Activated T-cell treated with anti-CD3 and anti-CD28 coated beads, Interleukin-2, amount 50 U/mL, for 72 hours (primary cell): Measurements from ENCODE around the gene RPL38. TPM values are rescaled to one million over a fixed set of nuclear protein-coding genes. Genes with fewer than 3 reads are reported as not detected.

Experiments
- ATAC-seq, 2 donors: fragments of 150-1000 bp; cut with Tn5 transposase; replicated peaks in 1 of 2; 2 replicates each; pipeline ENCODE4 v1.10.0; 2021; ENCODE audit warnings: moderate library complexity in 2 of 2, mild to moderate bottlenecking in 1 of 2
- DNase-seq, 2 donors: peaks; one replicate each; pipeline ENCODE4 v3.0.0; 2021 to 2022; ENCODE audit warnings: mixed read lengths in 1 of 2
- H3K27ac Mint-ChIP-seq: one replicate; pipeline ENCODE4 v1.8.0; 2022; ENCODE audit warnings: mild to moderate bottlenecking, moderate library complexity, mixed read lengths
- H3K27me3 Mint-ChIP-seq: one replicate; pipeline ENCODE4 v1.8.0; 2022; ENCODE audit warnings: low read depth, mixed read lengths
- H3K36me3 Mint-ChIP-seq, 2 donors: one replicate each; pipeline ENCODE4 v1.8.0; 2022; ENCODE audit warnings: mixed read lengths in 2 of 2, mild to moderate bottlenecking in 1 of 2; ENCODE audit not compliant: insufficient read depth in 2 of 2
- H3K4me1 Mint-ChIP-seq: one replicate; pipeline ENCODE4 v1.8.0; 2022; ENCODE audit warnings: low read depth, mixed read lengths
- H3K4me3 Mint-ChIP-seq, 2 donors: one replicate each; pipeline ENCODE4 v1.8.0; 2022; ENCODE audit warnings: mild to moderate bottlenecking in 2 of 2, mixed read lengths in 2 of 2, moderate library complexity in 2 of 2
- H3K9me3 Mint-ChIP-seq, 2 donors: one replicate each; pipeline ENCODE4 v1.8.0; 2022; ENCODE audit warnings: mixed read lengths in 2 of 2
- total RNA-seq, 2 donors: library from RNA; stranded (reverse); gene quantifications; one replicate each; pipeline ENCODE4 v1.2.3, GENCODE V29; 2022

Gene RPL38
- total RNA-seq, 2 donors from 2014 or later: 1,255 to 1,305 TPM

DNA sequence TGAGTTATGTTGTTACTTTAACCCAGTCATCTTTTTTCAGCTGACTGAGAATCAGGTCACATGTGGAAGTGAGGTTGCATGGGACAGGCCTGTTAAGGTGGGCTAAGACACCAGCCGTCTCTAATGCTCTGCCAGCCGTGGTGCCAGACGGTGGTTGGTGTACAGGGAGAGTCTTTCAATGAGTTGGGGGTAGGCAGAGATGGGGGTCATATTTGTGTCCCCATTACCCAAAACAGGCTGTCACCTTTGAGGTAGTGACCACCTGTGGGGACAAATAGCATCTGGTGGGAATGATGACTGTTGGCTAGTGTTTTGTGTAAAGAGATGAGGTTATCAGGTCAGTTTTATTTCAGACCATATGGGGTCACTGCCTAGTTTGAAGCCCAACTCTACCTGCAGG lies 1.8 kb downstream of the RPL38 start:
- H3K27me3 Mint-ChIP-seq: peaks cover 15% of the 10 kb centered on the region
- H3K9me3 Mint-ChIP-seq: no peaks in the 10 kb centered on the region
- peaks cover 21 to 30% of the 10 kb centered on the region in 2 donors for H3K36me3 Mint-ChIP-seq
- no peak for ATAC-seq
- H3K4me1 Mint-ChIP-seq: peaks cover 71% of the 10 kb centered on the region
- peak overlapping the region; percentile 69 for H3K27ac Mint-ChIP-seq
- peak overlapping the region; percentile 93 to 99 for H3K4me3 Mint-ChIP-seq
- DNase-seq: no peak

DNA sequence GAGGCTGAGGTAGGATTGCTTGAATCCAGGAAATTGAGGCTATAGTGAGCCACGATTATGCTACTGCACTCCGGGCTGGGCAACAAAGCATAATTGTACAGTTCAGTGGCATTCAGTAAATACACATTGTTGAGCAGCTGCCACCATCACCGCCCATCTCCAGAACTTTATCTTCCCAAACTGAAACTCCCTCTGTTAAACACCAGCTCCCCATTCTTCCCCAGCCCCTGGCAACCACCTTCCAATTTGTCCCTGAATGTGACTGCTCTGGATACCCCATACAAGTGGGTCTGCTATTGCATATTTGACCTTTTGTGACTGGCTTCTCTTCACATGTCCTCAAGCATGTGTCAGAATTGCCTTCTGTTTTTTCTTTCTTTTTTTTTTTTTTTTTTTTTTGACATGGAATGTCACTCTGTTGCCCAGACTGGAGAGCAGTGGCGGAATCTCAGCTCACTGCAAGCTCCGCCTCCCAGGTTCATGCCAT lies 2.9 kb downstream of the RPL38 start:
- peaks cover 24 to 33% of the 10 kb centered on the region in 2 donors for H3K36me3 Mint-ChIP-seq
- DNase-seq (no peak), ATAC-seq (no peak)
- peak overlapping the region; percentile 52 to 93 for H3K4me3 Mint-ChIP-seq
- peaks cover 82% of the 10 kb centered on the region for H3K4me1 Mint-ChIP-seq
- peak overlapping the region; percentile 44 for H3K27ac Mint-ChIP-seq
- peaks cover 10% of the 10 kb centered on the region for H3K27me3 Mint-ChIP-seq
- H3K9me3 Mint-ChIP-seq: no peaks in the 10 kb centered on the region

DNA sequence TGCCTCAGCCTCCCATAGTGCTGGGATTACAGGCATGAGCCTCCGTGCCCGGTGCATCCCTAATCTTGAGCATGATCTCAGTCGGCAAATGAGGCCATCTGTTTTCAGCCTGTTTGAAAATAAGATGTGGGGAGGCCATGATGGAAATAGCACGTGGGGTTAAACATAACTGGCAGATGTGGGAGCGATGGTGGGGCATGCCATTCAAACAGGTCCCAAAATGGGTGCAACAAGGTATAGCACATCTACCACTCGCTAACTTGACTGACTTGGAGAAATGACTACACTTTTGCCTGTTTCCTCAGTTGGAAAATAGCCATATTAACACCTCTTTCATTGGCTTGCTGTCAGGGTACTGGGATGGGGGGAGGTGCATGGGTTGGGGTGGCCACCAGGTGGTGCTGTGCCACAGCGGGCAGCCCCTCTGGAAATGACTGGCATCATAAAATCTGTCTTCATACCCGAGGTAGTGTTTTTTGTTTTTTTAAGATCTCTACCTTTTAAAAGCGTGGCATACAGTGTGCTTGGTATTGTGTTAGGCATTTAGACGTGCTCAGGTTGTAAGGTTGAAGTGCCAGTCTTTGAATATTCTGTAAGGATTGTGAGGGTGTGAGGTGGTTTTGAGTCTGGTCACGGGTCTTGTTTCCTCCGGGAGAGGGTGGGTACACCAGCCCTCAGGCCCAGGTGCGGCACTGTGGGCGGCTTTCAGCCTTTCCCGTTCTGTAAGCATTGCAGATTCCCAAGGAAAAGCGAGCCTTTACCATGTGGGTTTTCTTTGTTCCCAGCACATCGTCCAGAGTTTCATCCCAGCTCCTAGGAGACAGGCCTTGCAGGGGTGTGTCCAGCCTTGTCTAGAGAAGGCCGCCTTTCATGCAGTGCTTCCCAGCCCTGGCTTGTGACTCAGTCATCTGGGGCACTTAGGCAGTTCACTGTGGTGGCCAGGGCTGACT lies 7.0 kb downstream of the RPL38 start:
- peaks cover 90% of the 10 kb centered on the region for H3K4me1 Mint-ChIP-seq
- ATAC-seq (peak; percentile 51 to 55), DNase-seq (peak; percentile 83 to 85)
- H3K4me3 Mint-ChIP-seq: peak overlapping the region; percentile 1 to 20
- no peaks in the 10 kb centered on the region for H3K27me3 Mint-ChIP-seq
- H3K36me3 Mint-ChIP-seq: peaks cover 13 to 22% of the 10 kb centered on the region in 2 donors
- H3K9me3 Mint-ChIP-seq: no peaks in the 10 kb centered on the region
- H3K27ac Mint-ChIP-seq: peak overlapping the region; percentile 33

DNA sequence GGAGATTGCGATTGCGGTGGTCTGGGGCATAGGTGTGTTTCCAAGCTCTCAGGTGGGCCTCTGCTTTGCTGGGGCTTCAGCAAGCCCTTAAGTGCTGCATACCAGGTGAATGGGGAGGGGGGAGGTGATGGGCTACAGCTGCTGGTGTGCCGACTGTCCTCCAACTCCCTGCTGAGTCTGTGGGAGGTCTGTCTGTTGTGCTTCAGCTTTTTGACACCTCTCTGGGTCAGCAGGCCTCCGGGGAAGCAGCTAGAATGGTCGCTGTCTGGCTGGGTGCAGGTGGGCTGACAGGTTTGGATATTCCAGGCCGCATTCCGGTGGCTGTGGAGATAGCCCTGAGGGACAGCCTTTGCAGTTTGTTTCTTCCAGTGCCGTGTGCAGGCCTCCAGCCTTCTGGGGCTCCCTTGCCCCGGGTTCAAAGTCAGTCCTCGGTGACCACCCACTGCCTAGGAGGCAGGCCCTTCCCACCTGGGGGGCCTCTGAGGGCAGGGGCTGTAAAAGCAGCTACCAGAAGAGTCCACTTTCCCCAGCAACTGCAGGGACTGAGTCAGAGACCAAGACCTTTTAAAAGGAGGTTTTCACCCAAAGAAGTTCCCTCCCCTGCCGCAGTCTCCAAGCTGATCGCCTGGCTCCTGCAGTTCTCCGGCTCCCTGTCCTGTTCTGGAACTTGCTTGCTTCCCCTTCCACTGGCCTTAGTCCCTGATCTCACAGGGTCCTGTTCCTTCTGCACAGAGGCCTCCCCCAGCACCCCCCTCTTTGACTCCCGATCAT lies 7.8 kb downstream of the RPL38 start:
- ATAC-seq (no peak), DNase-seq (no peak)
- Mint-ChIP-seq H3K9me3 (no peaks in the 10 kb centered on the region), H3K36me3 (peaks cover 12 to 19% of the 10 kb centered on the region in 2 donors), H3K4me1 (peaks cover 82% of the 10 kb centered on the region), H3K27ac (peak overlapping the region; percentile 39), H3K4me3 (peak overlapping the region; percentile 85 to 89), H3K27me3 (no peaks in the 10 kb centered on the region)

DNA sequence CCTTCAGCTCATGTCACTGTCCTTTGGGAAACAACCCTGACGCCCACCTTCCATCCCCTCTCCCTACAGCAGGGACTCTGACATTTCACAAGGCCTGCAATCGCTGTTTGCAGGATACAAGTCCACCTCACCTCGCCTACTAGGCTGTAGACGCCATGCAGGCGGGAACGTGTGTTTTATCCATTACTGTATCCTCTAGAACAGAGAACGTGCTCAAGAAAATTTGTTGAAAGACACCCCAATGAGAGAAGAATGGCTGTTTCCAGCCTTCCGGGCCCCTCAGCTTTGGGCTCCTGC lies 8.4 kb downstream of the RPL38 start:
- peak in 1 of 2 donors; percentile 9 for DNase-seq
- H3K4me1 Mint-ChIP-seq: peaks cover 76% of the 10 kb centered on the region
- no peak for ATAC-seq
- peak overlapping the region; percentile 85 to 89 for H3K4me3 Mint-ChIP-seq
- no peaks in the 10 kb centered on the region for H3K9me3 Mint-ChIP-seq
- H3K27me3 Mint-ChIP-seq: no peaks in the 10 kb centered on the region
- H3K27ac Mint-ChIP-seq: peak overlapping the region; percentile 39
- peaks cover 11 to 16% of the 10 kb centered on the region in 2 donors for H3K36me3 Mint-ChIP-seq

DNA sequence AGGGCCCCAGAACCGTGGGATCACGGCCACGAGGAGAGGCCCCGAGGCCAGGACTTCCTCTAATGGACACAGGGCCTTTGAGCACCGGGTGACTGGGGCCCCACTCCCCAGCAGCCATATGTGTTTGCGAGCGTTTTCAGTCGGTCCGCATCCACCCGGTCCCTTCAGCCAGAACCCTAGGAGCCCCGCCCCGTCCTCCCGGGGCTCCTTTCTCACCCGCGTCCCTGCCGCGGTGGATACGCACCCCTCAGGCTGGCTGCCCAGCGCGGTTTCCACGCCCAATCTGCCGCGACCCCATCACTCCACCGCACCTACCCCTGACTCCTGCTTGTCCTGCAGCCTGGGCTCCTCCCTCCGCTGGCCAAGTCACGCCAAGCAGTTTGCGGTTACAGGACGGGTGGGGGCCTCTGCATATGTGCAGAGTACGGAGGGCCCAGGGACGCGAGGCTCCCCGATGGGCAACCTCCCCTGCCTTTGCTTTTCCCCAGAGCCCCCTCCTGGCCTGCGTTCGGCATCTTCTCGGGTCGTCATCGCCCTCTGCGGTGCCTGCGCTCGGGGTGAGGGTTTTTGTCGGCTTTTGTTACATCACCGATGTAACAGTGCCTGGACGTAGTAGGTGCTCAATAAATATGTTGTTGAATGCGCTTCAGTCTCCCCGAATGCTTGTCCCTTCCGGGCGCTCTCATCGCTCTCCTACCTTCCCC lies 8.9 kb downstream of the RPL38 start:
- DNase-seq (peak in 1 of 2 donors; percentile 25), ATAC-seq (peak; percentile 10 to 12)
- peak overlapping the region; percentile 85 to 89 for H3K4me3 Mint-ChIP-seq
- H3K27me3 Mint-ChIP-seq: no peaks in the 10 kb centered on the region
- H3K9me3 Mint-ChIP-seq: no peaks in the 10 kb centered on the region
- H3K27ac Mint-ChIP-seq: peak overlapping the region; percentile 81
- H3K36me3 Mint-ChIP-seq: peaks cover 11 to 16% of the 10 kb centered on the region in 2 donors
- peaks cover 71% of the 10 kb centered on the region for H3K4me1 Mint-ChIP-seq

DNA sequence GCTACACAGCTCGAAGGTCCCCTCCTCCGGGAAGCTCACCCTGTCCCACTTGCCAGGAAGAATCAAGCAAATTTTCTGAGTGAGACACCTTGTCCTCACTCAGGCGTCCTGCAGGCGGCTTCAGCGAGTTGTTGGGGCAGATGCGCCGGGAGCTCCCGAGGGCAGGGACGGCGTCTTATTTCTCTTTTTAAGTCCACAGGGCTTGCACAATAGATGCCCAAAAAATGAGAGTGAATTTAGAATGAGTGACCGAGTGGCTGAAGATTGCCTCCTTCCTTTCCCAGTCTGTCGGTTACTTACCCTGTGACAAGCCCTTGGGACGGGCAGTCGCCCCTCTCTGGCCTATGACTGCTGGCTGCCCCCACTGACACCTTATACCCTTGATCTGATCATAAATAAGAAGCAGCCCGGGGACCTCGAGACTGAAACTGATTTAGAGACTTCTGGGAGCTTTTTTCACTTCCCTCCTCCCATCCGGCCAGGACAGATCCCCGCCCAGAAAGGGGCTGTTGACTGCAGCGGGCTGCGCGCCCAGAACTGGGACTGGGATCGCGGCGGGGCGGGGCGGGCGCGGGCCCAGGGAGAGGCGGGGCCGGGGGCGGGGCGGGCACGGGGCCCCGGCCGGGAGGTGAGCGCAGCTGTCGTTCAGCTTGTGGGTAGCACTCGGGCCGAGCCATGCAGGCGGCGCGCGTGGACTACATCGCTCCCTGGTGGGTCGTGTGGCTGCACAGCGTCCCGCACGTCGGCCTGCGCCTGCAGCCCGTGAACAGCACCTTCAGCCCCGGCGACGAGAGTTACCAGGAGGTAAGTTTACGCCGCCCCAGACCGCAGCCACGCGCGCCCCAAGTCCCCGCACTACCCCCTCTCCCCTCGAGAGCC lies 9.7 kb downstream of the RPL38 start, which contains the start of gene TTYH2:
Gene TTYH2, plus strand, starts transcription at position 659 of the 879 bp plus-strand sequence. Its CDS starts 17 bp downstream, at position 676.
- peak within 1 kb of the TSS; percentile 81 for H3K27ac Mint-ChIP-seq
- H3K27me3 Mint-ChIP-seq: no peaks in the 10 kb centered on the region
- DNase-seq (peak; percentile 67 to 74), ATAC-seq (peak; percentile 70 to 77)
- peaks cover 64% of the 10 kb centered on the region for H3K4me1 Mint-ChIP-seq
- no peaks in the 10 kb centered on the region for H3K9me3 Mint-ChIP-seq
- peaks cover 6 to 16% of the 10 kb centered on the region in 2 donors for H3K36me3 Mint-ChIP-seq
- H3K4me3 Mint-ChIP-seq: peak within 1 kb of the TSS; percentile 85 to 89

DNA sequence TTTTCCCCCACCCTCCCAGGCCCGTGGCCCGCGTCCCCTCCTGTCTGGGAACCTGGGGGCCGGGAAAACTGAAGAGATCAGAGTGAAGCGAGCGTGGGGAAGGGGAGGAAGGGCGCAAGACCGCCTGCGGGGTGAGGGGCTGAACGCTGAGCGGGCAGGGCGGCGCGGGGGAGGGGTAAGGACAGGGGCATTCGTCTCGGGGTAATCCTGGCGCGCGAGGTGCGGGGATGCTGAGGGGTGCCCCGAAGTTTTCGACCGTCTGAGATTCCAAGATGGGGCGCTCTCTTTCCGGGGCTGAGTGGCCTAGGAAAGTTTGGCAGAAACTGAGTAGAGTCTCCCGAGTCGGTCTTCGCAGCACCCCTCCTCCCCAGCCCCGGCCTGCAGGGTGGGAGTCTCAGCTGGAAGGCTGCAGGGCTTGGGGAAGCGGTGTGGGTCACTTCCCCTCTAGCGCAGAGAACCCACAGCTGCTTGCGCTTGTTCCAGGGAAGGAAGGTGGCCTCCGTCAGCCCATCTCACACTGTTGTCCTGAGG lies 10.4 kb downstream of the RPL38 start:
- Mint-ChIP-seq H3K4me1 (peaks cover 56% of the 10 kb centered on the region), H3K4me3 (peak overlapping the region; percentile 85 to 89), H3K36me3 (peaks cover 5 to 9% of the 10 kb centered on the region in 2 donors), H3K27ac (no peak overlapping the region), H3K27me3 (no peaks in the 10 kb centered on the region), H3K9me3 (no peaks in the 10 kb centered on the region)
- ATAC-seq (no peak), DNase-seq (peak in 1 of 2 donors; percentile 21)

DNA sequence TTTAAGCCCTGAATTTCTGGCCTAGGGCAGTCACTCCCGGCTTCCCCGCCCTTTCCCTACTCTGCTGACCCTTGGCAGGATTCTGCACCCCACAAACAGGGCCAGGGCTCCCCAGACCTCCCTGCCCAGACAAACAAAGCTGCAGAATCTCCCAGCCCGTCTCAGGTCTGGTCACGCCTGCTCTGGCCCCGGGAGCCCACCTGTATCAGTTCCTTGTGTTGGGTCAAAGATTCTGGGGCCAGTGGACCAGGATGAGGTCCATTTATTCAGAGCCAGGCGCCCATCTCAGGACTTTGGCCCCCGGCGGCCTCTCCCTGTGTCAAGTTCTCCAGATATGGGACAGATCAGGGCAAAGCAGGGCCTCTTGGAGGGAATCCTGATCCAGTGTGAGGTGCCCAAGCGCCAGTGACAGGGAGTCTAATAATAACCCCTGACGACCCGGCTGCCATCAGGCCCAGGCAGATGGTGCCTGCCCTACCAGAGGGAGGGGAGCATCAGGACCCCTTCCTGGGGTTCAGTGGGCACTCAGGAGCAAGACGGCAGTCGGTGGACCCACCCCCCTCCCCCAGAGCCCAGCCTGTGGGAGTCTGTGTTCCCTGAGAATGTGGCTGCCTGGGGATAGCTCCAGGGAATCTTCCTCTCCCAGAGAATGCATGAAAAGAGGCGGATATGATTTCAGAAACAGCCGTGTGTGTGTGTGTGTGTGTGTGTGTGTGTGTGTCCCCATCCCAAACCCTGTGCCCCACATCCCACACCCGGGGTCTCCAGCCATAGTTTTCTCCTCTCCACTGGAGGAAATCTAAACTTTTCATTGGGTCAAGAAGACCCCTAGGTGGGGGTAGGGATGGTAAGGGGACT lies 11.2 kb downstream of the RPL38 start:
- ATAC-seq (no peak), DNase-seq (no peak)
- H3K4me1 Mint-ChIP-seq: peaks cover 48% of the 10 kb centered on the region
- no peaks in the 10 kb centered on the region for H3K9me3 Mint-ChIP-seq
- no peaks in the 10 kb centered on the region for H3K27me3 Mint-ChIP-seq
- H3K36me3 Mint-ChIP-seq: peaks cover 4 to 6% of the 10 kb centered on the region in 2 donors
- H3K27ac Mint-ChIP-seq: no peak overlapping the region
- peak overlapping the region; percentile 85 to 89 for H3K4me3 Mint-ChIP-seq

DNA sequence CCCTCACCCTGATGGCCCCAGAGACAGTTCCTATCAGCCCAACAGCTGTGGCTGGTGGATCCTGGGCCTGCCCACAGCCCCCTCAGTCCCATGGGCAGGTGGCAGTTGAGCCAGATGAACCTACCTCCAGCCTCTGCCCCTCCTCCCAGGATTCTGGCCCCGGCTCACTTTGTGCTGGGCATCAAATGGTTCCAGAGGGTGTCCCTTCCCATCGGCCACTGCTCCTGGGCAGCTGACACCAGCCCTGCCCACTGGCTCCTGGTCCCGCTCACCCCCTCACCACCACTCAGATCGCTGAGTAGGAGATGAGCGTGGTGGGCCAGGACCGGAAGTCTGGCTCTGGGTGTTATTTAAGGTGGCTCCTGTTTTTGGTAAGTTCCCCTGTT lies 11.9 kb downstream of the RPL38 start:
- Mint-ChIP-seq H3K27me3 (no peaks in the 10 kb centered on the region), H3K27ac (no peak overlapping the region), H3K4me3 (peak overlapping the region in 1 of 2 donors; percentile 31), H3K36me3 (peaks cover 3 to 4% of the 10 kb centered on the region in 2 donors), H3K4me1 (peaks cover 42% of the 10 kb centered on the region), H3K9me3 (no peaks in the 10 kb centered on the region)
- ATAC-seq (no peak), DNase-seq (peak in 1 of 2 donors; percentile 13)

DNA sequence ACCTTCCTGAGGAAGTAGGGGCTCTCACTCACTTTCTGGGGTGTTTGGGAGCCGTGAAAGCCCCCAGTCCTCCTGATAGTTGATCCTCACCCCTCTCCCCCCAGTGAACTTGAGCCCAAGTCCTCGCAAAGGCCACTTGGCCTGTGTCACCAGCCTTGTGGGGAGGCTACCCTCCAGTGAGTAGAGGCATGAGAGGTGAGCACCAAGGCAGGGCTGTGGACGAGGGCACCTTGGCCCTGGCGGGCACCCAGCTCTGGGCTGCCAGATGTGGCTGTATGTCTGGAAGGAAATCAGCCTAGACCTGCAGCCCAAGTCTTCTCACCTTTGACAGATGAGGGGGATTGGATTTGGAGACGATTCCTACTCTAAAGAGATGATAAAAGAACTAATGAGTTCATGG lies 13.0 kb downstream of the RPL38 start:
- H3K9me3 Mint-ChIP-seq: no peaks in the 10 kb centered on the region
- no peak overlapping the region for H3K4me3 Mint-ChIP-seq
- peaks cover 0 to 1% of the 10 kb centered on the region in 2 donors for H3K36me3 Mint-ChIP-seq
- no peak overlapping the region for H3K27ac Mint-ChIP-seq
- no peak for ATAC-seq
- H3K4me1 Mint-ChIP-seq: peaks cover 30% of the 10 kb centered on the region
- H3K27me3 Mint-ChIP-seq: no peaks in the 10 kb centered on the region
- DNase-seq: no peak
